GM12864 (cell line): ENCODE data around the gene NKX2-2.

Experiments
- DNase-seq: peaks from one replicate; pipeline ENCODE4 v3.0.0-alpha.2; 2011; ENCODE audit warnings: low read depth
- H3K4me3 ChIP-seq: 2 replicates; pipeline ENCODE4 v1.5.1; 2011; ENCODE audit warnings: mild to moderate bottlenecking, low read depth, low read length, control low read depth
- CTCF ChIP-seq: IDR thresholded peaks from 2 replicates; pipeline ENCODE4 v1.5.1; 2011; ENCODE audit warnings: low read depth, mild to moderate bottlenecking, moderate library complexity, low read length, control low read depth, inconsistent platforms; ENCODE audit errors: missing control alignments

The NKX2-2 gene

GRCh38 chr20:21534453-21534852 is 20.6 kb upstream of the NKX2-2 start:
- DNase-seq, result no peak
- TF ChIP-seq CTCF, result no peak
- no peak overlapping the region for H3K4me3 ChIP-seq

GRCh38 chr20:21529863-21530262 is 16.0 kb upstream of the NKX2-2 start:
- DNase-seq, result no peak
- TF ChIP-seq CTCF, result peak; percentile 44
- H3K4me3 ChIP-seq, result no peak overlapping the region

GRCh38 chr20:21528870-21529269 is 15.0 kb upstream of the NKX2-2 start:
- no peak for DNase-seq
- no peak overlapping the region for H3K4me3 ChIP-seq
- TF ChIP-seq CTCF, result no peak

GRCh38 chr20:21527908-21528307 is 14.0 kb upstream of the NKX2-2 start:
- TF ChIP-seq CTCF, result no peak
- no peak overlapping the region for H3K4me3 ChIP-seq
- DNase-seq, result no peak

- TF ChIP-seq CTCF, result no peak
- no peak for DNase-seq
- no peak overlapping the region for H3K4me3 ChIP-seq
Measured at GRCh38 chr20:21526776-21527175, 12.9 kb upstream of the NKX2-2 start.

- TF ChIP-seq CTCF, result no peak
- no peak for DNase-seq
- H3K4me3 ChIP-seq, result no peak overlapping the region
Measured at GRCh38 chr20:21523895-21524294, 10.0 kb upstream of the NKX2-2 start.

GRCh38 chr20:21523281-21523868 is 9.5 kb upstream of the NKX2-2 start:
- no peak for TF ChIP-seq CTCF
- no peak for DNase-seq
- H3K4me3 ChIP-seq, result no peak overlapping the region
